ENCODE measurements around the gene ATE1.
"Not testable (repeated sequence)": the region's sequence is repeated elsewhere in the genome, so short reads cannot be mapped to it uniquely, and the experiment has no call there.

Gene ATE1

DNA sequence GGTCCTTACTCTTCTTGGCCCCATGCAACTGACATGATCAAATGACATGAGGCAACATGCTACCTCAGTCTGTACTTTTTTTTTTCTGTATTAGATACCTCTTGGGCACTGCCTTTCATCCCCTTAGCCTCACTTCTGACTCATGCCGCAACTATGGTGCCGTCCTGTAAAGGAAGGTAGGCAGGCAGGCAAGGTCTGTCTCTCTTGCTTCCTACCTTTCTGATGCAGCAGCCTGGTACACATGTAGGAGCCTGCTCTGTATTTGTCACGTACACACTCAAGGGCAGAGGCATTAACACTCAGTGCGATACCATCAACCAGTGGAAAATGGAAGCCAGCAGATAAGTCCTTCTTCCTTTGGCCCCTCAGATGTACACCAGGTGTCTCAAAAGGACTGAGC lies 146.7 kb downstream of the ATE1 start:
- DNase-seq: no peak

DNA sequence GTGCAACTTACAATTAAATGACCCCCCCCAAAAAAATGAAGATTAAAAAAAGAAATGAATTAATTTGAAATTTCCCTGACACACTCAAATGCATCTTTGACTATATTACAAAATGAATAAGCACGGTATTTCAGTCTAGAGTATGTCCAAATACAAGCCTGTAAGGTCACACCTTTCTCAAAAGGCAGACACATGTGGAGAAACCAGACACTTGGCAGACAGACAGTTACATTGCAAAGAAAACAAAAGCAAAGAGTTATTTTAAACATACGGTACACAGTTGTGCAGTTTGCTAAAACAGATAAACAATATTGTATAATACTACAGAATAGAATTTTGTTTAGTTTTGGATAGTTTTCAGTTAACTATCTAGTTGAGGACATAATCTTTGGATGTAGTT lies 153.0 kb downstream of the ATE1 start:
- DNase-seq: no peak

DNA sequence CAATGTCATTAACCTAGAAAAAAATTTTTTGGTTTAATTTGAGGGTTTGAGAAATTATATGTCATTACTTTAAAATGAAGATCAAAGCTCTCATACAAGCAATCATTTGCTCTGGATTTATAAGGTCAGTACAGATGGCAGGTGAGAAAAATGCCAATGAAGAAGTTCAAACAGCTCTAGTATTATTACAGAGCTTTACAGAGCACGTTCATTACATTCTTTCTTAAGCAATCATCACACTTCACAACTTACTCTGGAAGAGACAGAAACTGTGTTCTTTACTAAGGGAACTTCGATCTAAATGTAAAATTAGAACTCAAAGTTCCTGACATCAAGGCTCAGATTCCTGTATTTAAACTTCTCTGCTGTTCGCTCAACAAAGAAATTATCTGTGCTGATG lies 153.4 kb downstream of the ATE1 start:
- no peak for DNase-seq

- no peak for DNase-seq
These were observed 154.9 kb downstream of the ATE1 start for GRCh38 chr10:121772884-121773283.

DNA sequence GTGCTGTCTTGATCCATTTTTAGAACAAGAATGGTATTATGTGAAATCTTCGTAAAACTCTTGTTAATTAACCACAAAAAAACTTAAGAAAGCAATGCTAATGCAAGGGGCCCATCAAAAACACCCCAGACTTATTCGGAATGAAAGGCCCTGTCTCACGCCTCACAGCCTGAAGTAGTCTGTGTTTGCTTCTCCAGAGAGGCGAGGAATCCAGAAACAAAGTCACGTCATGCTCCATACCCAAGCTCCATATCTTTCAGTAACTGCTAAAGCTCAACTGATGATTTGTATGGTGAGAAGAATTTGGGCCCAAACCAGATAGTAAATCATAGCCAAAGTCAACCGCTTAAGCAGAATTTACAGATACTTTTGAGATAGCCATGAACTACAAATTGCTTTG lies 155.4 kb downstream of the ATE1 start:
- DNase-seq: no peak

DNA sequence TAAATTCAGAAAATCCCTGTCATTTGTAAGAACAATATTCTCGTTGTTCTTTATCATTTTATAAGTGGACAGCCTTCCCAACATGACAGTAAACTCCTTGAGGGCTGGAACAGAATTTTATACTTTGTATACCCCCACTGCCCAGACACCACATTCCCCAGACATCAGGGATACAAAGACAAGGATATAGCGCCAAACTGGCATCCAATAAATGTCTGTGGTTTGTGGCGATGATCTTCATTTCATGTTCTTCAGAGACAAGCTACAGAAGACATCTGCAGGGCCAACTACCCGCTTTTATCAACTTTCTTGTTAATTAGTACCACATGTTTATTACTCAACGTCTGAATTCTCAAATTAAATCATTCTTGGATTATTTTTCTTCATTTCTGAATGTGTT lies 155.9 kb downstream of the ATE1 start:
- no peak for DNase-seq

DNA sequence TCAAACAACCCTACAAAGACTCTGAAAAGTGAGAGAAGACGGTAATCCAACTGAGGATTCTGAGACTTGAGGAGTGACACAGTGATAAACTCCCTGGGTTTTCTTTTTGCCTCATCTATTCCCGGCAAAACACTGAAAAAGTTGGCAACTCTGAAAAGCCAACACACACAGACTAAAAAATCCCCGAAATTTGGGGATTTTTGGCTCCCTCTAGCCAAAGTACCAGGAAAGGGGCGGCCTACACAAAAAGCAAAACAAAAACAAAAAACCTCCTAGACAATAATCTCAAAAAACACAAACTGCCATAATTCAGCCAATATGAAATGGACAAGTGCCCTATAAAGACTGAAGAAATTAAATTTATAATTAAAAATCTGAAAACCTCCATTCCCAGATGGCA lies 161.4 kb downstream of the ATE1 start:
- DNase-seq: no peak

- DNase-seq: no peak
These were observed 162.6 kb downstream of the ATE1 start for GRCh38 chr10:121765204-121765603.

DNA sequence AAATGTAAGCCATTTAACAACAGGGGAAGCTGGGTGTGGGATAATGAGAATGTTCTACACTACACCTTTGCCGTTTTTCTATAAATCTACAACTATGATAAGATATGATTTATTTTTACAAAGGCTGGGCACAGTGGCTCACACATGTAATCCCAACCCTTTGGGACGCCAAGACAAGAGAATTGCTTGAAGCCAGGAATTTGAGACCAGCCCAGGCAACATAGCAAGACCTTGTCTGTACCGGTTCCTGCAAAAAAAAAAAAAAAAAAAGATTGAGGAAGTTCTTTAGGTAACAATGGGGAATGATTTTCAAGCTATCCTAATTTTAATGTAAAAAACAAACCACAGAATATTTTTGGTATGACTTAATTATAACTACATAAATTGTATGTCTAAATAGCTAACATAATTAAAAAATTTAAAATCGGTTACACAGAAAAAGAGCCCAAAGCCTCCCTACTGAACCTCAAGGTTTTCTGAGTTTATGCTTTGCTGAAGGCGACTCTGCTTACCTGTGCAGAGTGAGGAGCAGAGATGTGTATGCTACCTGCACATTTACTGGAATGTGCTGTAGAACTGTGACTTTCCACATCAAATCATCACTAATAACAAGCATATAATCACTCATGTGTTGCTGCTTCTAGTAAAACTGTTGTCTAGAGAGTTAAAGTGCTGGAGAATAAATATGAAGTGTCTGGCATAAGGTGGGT lies 163.4 kb downstream of the ATE1 start:
- DNase-seq: no peak

DNA sequence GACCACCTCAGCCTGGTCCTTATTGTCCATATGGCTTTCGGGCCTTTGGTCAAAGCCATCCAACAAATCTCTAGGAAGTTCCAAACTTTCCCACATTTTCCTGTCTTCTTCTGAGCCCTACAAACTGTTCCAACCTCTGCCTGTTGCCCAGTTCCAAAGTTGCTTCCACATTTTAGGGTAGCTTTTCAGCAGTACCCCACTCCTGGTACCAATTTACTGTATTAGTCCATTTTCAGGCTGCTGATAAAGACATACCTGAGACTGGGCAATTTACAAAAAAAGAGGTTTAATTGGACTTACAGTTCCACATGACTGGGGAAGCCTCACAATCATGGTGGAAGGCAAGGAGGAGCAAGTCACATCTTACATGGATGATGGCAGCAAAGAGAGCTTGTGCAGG lies 170.6 kb downstream of the ATE1 start:
- not testable (repeated sequence) for DNase-seq

GRCh38 chr10:121755496-121755895 lies 172.3 kb downstream of the ATE1 start:
- not testable (repeated sequence) for DNase-seq

DNA sequence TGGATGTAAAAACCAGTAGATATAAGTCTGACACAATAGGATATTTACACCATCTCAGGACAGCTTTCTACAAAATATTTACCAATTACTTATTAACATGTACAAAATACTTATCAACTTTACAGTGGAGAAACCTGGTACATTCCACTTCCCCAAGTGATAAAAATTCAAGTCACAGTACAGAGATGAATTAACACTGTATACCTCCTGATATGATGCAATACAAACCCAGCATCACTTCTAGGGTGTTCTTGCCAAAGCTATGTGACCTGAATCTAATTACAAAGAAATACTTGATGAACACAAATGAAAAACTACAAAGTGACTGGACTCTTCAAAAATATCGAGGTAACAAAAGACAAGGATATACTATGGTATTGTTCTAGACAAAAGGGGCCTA lies 173.2 kb downstream of the ATE1 start:
- no peak for DNase-seq

DNA sequence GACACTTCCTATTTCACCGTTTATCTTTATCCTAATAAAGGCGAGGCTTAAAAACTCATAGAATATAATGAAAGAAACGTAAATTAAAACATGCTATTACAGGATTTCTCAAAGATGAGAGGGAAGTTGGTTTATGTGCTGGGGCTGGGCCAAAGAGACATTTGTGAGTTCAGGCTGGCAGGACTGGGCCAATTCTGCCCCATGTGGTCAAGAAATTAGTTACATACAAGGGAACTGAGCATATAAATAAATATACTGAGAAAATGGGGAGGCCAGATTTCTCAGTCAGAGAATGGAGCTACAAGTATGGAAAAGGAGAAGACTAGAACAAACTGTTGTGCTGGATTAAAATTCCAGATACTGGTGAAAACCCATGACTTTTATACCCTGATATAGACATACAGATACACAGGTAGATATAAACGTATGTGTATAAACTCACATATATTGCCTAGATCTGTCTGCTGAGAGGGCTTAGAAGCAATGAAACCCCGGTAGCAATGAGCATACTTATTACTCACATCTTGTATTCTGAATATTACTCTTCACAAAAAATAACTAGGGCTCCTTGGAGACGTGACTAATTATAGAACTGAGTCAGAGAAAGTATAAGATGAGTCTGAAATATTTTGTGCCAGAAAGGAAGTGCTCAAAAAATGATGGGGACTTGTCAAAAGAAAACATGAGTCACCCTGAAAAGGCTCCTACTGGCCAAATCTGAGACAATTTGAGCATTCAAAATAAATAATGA lies 173.9 kb downstream of the ATE1 start:
- peak; percentile 38 for DNase-seq

- no peak for DNase-seq
These were observed 176.6 kb downstream of the ATE1 start for GRCh38 chr10:121751191-121751760.

DNA sequence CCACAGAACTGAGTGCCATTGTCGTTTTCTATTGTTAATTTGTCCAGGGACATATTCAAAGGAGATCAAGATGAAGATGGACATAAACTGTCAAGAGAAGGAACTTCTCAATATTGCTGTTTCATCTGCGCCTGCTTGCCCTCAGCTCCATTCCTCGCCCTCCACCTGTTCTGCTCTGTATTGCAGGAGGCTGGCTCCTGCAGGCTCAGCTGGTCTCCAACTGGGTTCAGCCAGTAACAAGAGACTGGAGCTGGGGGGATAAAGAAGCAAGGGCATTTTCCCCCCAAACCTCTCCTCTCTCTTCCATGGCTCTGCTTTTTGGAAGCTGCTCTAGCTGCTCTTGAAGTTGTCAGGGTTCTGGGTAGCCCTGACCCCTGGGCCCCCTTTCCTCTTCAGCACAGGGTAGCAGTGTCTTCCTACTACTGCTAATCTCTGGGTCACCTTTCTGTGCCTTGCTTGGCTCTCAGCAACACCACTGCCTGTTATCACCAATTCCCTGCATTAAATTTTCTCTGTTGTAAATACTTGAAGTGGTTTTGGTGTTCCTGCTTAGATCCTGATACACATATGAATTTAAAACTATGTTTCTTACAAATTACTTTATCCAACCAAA lies 180.6 kb downstream of the ATE1 start:
- no peak for DNase-seq

- no peak for DNase-seq
These were observed 186.5 kb downstream of the ATE1 start for GRCh38 chr10:121741248-121741792.

DNA sequence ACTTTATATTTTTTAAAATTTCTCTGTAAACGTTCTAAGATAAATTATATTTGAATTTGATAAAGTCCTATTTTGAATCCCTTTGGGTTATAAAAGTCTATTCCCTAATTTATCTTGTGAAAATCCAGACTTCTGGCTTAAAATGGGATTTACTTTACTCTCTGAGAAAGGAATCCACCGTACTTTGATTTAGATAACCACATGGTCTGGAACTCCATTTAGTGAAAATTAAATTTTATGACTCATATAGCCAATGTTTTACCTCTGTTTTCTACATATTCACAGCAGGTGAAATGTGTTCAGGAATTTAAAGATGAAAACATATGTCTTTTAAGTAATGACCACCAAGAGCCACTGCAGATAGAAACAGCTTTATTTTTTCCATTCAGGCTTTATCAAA lies 187.8 kb downstream of the ATE1 start:
- no peak for DNase-seq

GRCh38 chr10:121739114-121739513 lies 188.7 kb downstream of the ATE1 start:
- DNase-seq: no peak

DNA sequence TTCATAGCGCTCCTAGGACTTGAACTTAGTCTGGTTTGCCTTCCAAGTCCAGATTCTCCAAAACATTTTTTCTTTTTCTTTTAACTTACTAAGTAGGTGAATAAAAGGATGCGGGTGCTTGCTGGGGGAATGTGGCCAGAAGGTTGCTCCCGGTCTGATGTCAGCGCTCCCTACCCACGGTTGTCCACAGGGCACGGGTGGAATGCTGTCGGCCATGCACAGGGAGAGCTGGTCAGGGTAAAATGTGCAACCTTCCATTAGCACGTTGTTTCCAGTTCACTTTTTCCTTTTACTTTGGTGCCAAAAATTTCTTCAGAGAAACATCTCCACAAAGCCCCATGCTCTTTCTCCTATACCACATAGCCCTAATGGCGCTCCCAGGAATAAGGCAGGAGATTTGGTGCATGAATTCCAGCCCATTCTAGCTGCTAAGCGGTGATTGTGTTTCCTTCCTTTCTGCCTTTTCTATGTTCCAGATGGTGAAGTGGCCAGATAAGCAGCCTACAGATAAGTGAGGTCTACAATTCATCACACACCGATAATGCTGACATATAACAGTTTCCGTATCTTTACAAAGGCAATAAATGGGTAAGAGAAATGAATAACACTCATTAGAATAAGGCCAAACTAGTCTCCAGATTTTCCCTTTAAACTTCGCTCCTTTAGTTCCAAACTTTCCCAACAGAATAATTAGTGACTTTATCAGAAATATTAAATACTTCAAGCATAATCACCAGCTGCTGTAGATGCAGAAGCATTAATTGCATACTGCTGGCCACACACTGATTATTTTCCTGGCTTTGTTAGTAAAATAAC lies 191.3 kb downstream of the ATE1 start:
- peak; percentile 14 for DNase-seq

DNA sequence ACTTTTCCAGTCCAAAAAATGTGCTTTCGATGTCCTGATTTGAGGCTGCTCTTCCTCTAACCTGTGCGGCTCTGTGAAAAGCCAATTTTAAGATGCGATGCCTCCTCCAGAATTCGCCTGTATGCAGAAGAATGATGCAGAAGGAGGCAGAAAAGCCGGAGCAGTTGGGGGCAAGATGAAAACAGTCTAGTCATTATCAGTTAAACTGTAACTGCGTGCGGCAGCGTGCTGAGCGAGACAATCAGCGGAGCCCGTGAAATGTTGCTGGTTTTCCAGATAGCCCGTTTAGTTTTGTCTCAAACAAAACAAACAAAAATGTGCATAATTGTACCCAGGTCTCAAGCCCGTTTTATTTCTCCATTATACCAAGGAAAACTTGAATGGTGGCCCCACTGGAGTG lies 192.6 kb downstream of the ATE1 start:
- DNase-seq: no peak

GRCh38 chr10:121734589-121735045 lies 193.2 kb downstream of the ATE1 start:
- peak; percentile 64 for DNase-seq

DNA sequence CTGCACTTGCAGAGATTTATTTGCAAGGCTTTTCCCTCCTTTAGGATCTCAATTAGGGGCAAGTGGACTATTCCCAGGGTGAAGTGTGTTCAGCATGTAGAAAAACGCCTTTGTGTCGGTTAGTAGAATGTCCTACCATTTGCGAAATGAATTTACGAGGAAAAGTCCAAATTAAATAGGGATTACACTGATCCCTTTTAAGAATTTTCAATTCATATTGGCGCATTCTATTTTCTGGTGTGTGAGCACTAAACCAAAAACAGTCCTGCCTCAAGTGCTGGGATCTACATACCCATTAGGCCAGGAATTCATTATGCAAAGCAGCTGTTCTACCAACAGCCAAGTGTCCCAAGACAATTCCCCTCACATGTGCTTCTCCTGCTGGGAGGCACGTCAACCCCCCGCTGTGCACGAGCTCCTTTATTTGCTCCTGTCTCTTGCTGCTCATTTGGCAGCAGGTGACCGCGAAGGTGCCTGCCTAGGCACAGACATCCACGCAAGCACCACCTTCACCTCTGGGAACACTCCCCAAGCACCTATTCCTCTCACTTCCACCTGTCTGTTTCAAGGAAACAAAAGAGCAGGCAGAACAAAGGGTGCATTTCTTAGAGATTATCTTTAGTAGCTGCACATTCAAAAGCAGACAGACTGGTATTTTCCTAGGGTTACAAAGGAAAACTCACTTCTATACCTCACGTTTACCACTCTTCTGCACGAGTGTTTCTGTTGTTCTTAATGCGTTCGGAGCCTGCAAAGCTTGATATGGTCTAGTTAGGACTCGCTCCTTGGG lies 195.0 kb downstream of the ATE1 start:
- no peak for DNase-seq

Data from hematopoietic multipotent progenitor cell treated with erythropoietin and hydrocortisone succinate and interleukin-3 and kit ligand, for 6 days (in vitro differentiated cells).